ENCODE data around the gene ENTHD1. TPM values are rescaled to one million over a fixed set of nuclear protein-coding genes. Genes with fewer than 3 reads are reported as not detected.
"Not testable (repeated sequence)": the region's sequence is repeated elsewhere in the genome, so short reads cannot be mapped to it uniquely, and the experiment has no call there.

Gene ENTHD1
- total and polyA plus RNA-seq, 10 of the 15 experiments (the other 5 are each of a cell fraction or from before 2014, with no cell fraction given) = 0.09 to 0.52 (median 0.21) TPM; not detected in 1

GRCh38 chr22:39894554-39895092 lies 1.1 kb upstream of the ENTHD1 start:
- CTCF ChIA-PET = interaction anchor here (1.1 to 1.3 kb wide), 2 partner anchors 23 to 130 kb away, joined by 3 read pairs; no protein-coding TSS in a partner anchor
- Histone ChIP-seq H3K27me3 (replicated peaks in 1 of 2; ENCODE audit: control insufficient read depth in 2 of 2, insufficient read depth in 2 of 2, low read length in 1 of 2) (no peaks in the 10 kb centered on the region), H2AFZ (ENCODE audit: control insufficient read depth, low read depth, low read length) (no peak overlapping the region), H3K27ac (ENCODE audit: control insufficient read depth, insufficient read depth) (no peak overlapping the region), H4K20me1 (ENCODE audit: control insufficient read depth, insufficient read depth) (no peaks in the 10 kb centered on the region), H3K9ac (ENCODE audit: control insufficient read depth, insufficient read depth, low read length) (no peak overlapping the region), H3K9me3 (replicated peaks; ENCODE audit: control insufficient read depth, insufficient read depth, low read length) (no peaks in the 10 kb centered on the region), H3K79me2 (ENCODE audit: control insufficient read depth, insufficient read depth, low read length) (peaks cover 2% of the 10 kb centered on the region), H3K4me2 (ENCODE audit: control insufficient read depth, insufficient read depth) (no peak overlapping the region), H3K4me1 (ENCODE audit: control insufficient read depth, insufficient read depth, low read length) (peaks cover 14% of the 10 kb centered on the region), H3K36me3 (ENCODE audit: control insufficient read depth in 2 of 2, insufficient read depth in 2 of 2, low read length in 1 of 2) (no peaks in the 10 kb centered on the region), H3K4me3 (no peak overlapping the region)
- FAIRE-seq (no peak), ATAC-seq (no peak), DNase-seq (ENCODE audit: low read depth, low spot score) (no peak)
- no peak for TF ChIP-seq SMC3 (IDR thresholded peaks at IDR 0.05; ENCODE audit: borderline replicate concordance, low read length)
- peak in 1 of 2 experiments; percentile 19; a peak in 1 of 4 replicates for TF ChIP-seq BHLHE40 (IDR thresholded peaks at IDR 0.05; ENCODE audit: borderline replicate concordance in 1 of 2, low read depth in 2 of 2, low read length in 1 of 2)
- TF ChIP-seq CEBPB (IDR thresholded peaks at IDR 0.05; ENCODE audit: borderline replicate concordance in 1 of 2, low read depth in 2 of 2, low read length in 2 of 2) = no peak
- in situ Hi-C loops (cut with MboI) = no loop called here
- no TSS peak for BruUV-seq (replicated peaks)
- POLR2A ChIA-PET = no interaction called here
- WGBS (ENCODE audit: insufficient coverage, insufficient replicate concordance, low lambda C conversion rate, missing lambda C conversion rate) = 61% methylated on average over 7 of the region's 7 CpGs
- RAD21 ChIA-PET (ENCODE audit: unreplicated experiment) = no interaction called here
- SMC1A ChIA-PET (ENCODE audit: uncharacterized antibody, unreplicated experiment) = interaction anchor here (1.3 to 5.4 kb wide), 3 partner anchors 23 to 36 kb away, joined by 4 to 29 read pairs (median 6); no protein-coding TSS in a partner anchor
- intact Hi-C loops (cut with micrococcal nuclease; ENCODE audit: unreplicated experiment) = no loop called here

- WGBS (ENCODE audit: insufficient coverage, insufficient replicate concordance, low lambda C conversion rate, missing lambda C conversion rate) = 99% methylated on average over 3 of the region's 3 CpGs
- in situ Hi-C loops (cut with MboI); H3K4me3 ChIP-seq; ATAC-seq; H3K79me2 ChIP-seq (ENCODE audit: control insufficient read depth, insufficient read depth, low read length); FAIRE-seq; H3K4me1 ChIP-seq (ENCODE audit: control insufficient read depth, insufficient read depth, low read length); H3K36me3 ChIP-seq (ENCODE audit: control insufficient read depth in 2 of 2, insufficient read depth in 2 of 2, low read length in 1 of 2); POLR2A ChIA-PET; H3K9ac ChIP-seq (ENCODE audit: control insufficient read depth, insufficient read depth, low read length); BruUV-seq (replicated peaks); H3K9me3 ChIP-seq (replicated peaks; ENCODE audit: control insufficient read depth, insufficient read depth, low read length); H2AFZ ChIP-seq (ENCODE audit: control insufficient read depth, low read depth, low read length); H3K4me2 ChIP-seq (ENCODE audit: control insufficient read depth, insufficient read depth); RAD21 ChIA-PET (ENCODE audit: unreplicated experiment); DNase-seq (ENCODE audit: low read depth, low spot score); H4K20me1 ChIP-seq (ENCODE audit: control insufficient read depth, insufficient read depth); H3K27me3 ChIP-seq (replicated peaks in 1 of 2; ENCODE audit: control insufficient read depth in 2 of 2, insufficient read depth in 2 of 2, low read length in 1 of 2); H3K27ac ChIP-seq (ENCODE audit: control insufficient read depth, insufficient read depth); intact Hi-C loops (cut with micrococcal nuclease; ENCODE audit: unreplicated experiment): not testable (repeated sequence)
- ChIA-PET SMC1A (ENCODE audit: uncharacterized antibody, unreplicated experiment) (interaction anchor here (0.8 to 1.7 kb wide), 2 partner anchors 67 to 135 kb away, joined by 3 read pairs; no protein-coding TSS in a partner anchor), CTCF (interaction anchor here (1.2 to 1.8 kb wide), 2 partner anchors 10 to 135 kb away, joined by 4 to 7 read pairs; no protein-coding TSS in a partner anchor)
Observed at GRCh38 chr22:39889924-39890323, 3.6 kb downstream of the ENTHD1 start.

Data from GM12878 (cell line).